SK-N-SH (cell line): Measurements from ENCODE around the gene SEMA4B. TPM values are rescaled to one million over a fixed set of nuclear protein-coding genes. Genes with fewer than 3 reads are reported as not detected.

ENCODE experiments used
- CTCF ChIA-PET: fragments of 300-600, 350-600 bp; formaldehyde crosslinking; extraction: SDS; loops from one replicate; lab custom pipeline; 2021; lab: Yijun Ruan, JAX
- POLR2A ChIA-PET: fragments of 350-600 bp; sonication (Branson Sonifier 250); formaldehyde crosslinking; extraction: SDS; loops from one replicate; lab custom pipeline; 2020; ENCODE audit warnings: antibody characterized with exemption, inconsistent platforms; lab: Yijun Ruan, JAX
- DNase-seq: peaks from one replicate; pipeline ENCODE4 v3.0.0; 2012
- H2AFZ ChIP-seq: fragments of 200-600 bp; sonication (generic); 2 replicates; pipeline ENCODE4 v1.8.1; 2016; ENCODE audit warnings: antibody characterized with exemption, mild to moderate bottlenecking, low read depth
- H3F3A ChIP-seq: fragments of 200-600 bp; sonication (generic); replicated peaks from 2 replicates; pipeline ENCODE3; 2016; ENCODE audit warnings: antibody characterized with exemption, mild to moderate bottlenecking; ENCODE audit not compliant: insufficient read depth
- H3K27ac ChIP-seq, 2 experiments: fragments of 200-500 bp in 1 of 2; fragments of 200-600 bp in 1 of 2; sonication (Bioruptor generic) in 1 of 2; sonication (generic), shearing (Covaris generic) in 1 of 2; 2 replicates each; pipeline versions ENCODE4 v1.5.1 to v1.6.1; 2014 to 2016; ENCODE audit warnings: low read depth in 2 of 2, inconsistent platforms in 1 of 2, low read length in 1 of 2, mild to moderate bottlenecking in 1 of 2, mixed read lengths in 1 of 2
- H3K27me3 ChIP-seq: fragments of 200-600 bp; sonication (generic), shearing (Covaris generic); 2 replicates; pipeline ENCODE4 v1.6.1; 2016; ENCODE audit warnings: mixed run types; ENCODE audit not compliant: insufficient read depth
- H3K36me3 ChIP-seq, 2 experiments: fragments of 200-500 bp in 1 of 2; fragments of 200-600 bp in 1 of 2; sonication (Bioruptor generic) in 1 of 2; sonication (generic) in 1 of 2; replicated peaks in 1 of 2; 2 replicates each; pipeline versions ENCODE3 to v1.5.1; 2014 to 2016; ENCODE audit warnings: low read length in 1 of 2, mild to moderate bottlenecking in 1 of 2; ENCODE audit not compliant: insufficient read depth in 2 of 2, control insufficient read depth in 1 of 2
- H3K4me1 ChIP-seq, 2 experiments: fragments of 200-500 bp in 1 of 2; fragments of 200-600 bp in 1 of 2; sonication (Bioruptor generic) in 1 of 2; sonication (generic), shearing (Covaris generic) in 1 of 2; 2 replicates each; pipeline versions ENCODE4 v1.5.1 to v1.6.1; 2014 to 2016; ENCODE audit warnings: low read depth in 1 of 2, low read length in 1 of 2, mixed run types in 1 of 2; ENCODE audit not compliant: insufficient read depth in 2 of 2, control insufficient read depth in 1 of 2
- H3K4me2 ChIP-seq: fragments of 200-600 bp; sonication (generic), shearing (Covaris generic); 2 replicates; pipeline ENCODE4 v1.6.1; 2017; ENCODE audit warnings: mixed run types
- H3K4me3 ChIP-seq, 2 experiments: fragments of 200-500 bp in 1 of 2; fragments of 200-600 bp in 1 of 2; sonication (Bioruptor generic) in 1 of 2; sonication (generic), shearing (Covaris generic) in 1 of 2; 2 replicates each; pipeline versions ENCODE4 v1.5.1 to v1.8.1; 2014 to 2016; ENCODE audit warnings: low read depth in 2 of 2, inconsistent platforms in 1 of 2, low read length in 1 of 2, mild to moderate bottlenecking in 1 of 2, mixed read lengths in 1 of 2, moderate library complexity in 1 of 2
- H3K79me2 ChIP-seq: fragments of 200-600 bp; sonication (generic); 2 replicates; pipeline ENCODE4 v1.8.1; 2017; ENCODE audit warnings: mild to moderate bottlenecking; ENCODE audit not compliant: insufficient read depth
- H3K9ac ChIP-seq: fragments of 200-600 bp; sonication (generic); 2 replicates; pipeline ENCODE4 v1.6.1; 2017; ENCODE audit warnings: mixed run types
- H3K9me2 ChIP-seq: fragments of 200-600 bp; sonication (generic); 2 replicates; pipeline ENCODE4 v1.6.1; 2017; ENCODE audit warnings: mixed run types
- H3K9me3 ChIP-seq: fragments of 200-600 bp; sonication (generic); 2 replicates; pipeline ENCODE4 v1.6.1; 2017; ENCODE audit warnings: mixed run types, mild to moderate bottlenecking, moderate library complexity
- H4K20me1 ChIP-seq: fragments of 200-600 bp; sonication (generic); 2 replicates; pipeline ENCODE4 v1.6.1; 2017; ENCODE audit warnings: mild to moderate bottlenecking, mixed run types; ENCODE audit not compliant: insufficient read depth
- CHD2 ChIP-seq: fragments of 150-350 bp; IDR thresholded peaks from 2 replicates; pipeline ENCODE4 v1.6.1; 2018; ENCODE audit warnings: low read length; ENCODE audit not compliant: partially characterized antibody
- ELF1 ChIP-seq: IDR thresholded peaks from 2 replicates; pipeline ENCODE4 v1.4.0; 2012
- EP300 ChIP-seq, 2 experiments: IDR thresholded peaks; 2 replicates each; pipeline versions ENCODE4 v1.4.0 to v1.6.1; 2012; ENCODE audit warnings: borderline replicate concordance in 1 of 2, low read depth in 1 of 2, low read length in 1 of 2
- JUND ChIP-seq: IDR thresholded peaks from 2 replicates; pipeline ENCODE4 v1.4.0; 2012
- MAX ChIP-seq: IDR thresholded peaks from 2 replicates; pipeline ENCODE4 v1.4.0; 2012; ENCODE audit warnings: low read depth
- MEF2A ChIP-seq: IDR thresholded peaks from 2 replicates; pipeline ENCODE4 v1.4.0; 2012; ENCODE audit warnings: low read depth, borderline replicate concordance
- NRF1 ChIP-seq: IDR thresholded peaks from 2 replicates; pipeline ENCODE4 v1.6.1; 2012; ENCODE audit warnings: low read depth, mild to moderate bottlenecking, low read length
- RAD21 ChIP-seq: IDR thresholded peaks from 2 replicates; pipeline ENCODE4 v1.6.1; 2012; ENCODE audit warnings: mild to moderate bottlenecking, low read length
- REST ChIP-seq: IDR thresholded peaks from 2 replicates; pipeline ENCODE4 v1.6.1; 2012; ENCODE audit warnings: mild to moderate bottlenecking, low read depth, low read length, moderate library complexity
- RFX5 ChIP-seq: IDR thresholded peaks from 2 replicates; pipeline ENCODE4 v1.6.1; 2012; ENCODE audit warnings: mild to moderate bottlenecking, improper control_type of control experiment, low read length
- RXRA ChIP-seq: IDR thresholded peaks from 2 replicates; pipeline ENCODE4 v1.4.0; 2012; ENCODE audit warnings: low read depth, mild to moderate bottlenecking, borderline replicate concordance
- TAF1 ChIP-seq: IDR thresholded peaks from 2 replicates; pipeline ENCODE4 v1.6.1; 2012; ENCODE audit warnings: low read depth, mild to moderate bottlenecking, low read length, moderate library complexity, borderline replicate concordance
- TCF12 ChIP-seq: IDR thresholded peaks from 2 replicates; pipeline ENCODE4 v1.4.0; 2012
- TEAD4 ChIP-seq: IDR thresholded peaks from 2 replicates; pipeline ENCODE4 v1.4.0; 2012; ENCODE audit warnings: mild to moderate bottlenecking, borderline replicate concordance; ENCODE audit not compliant: insufficient read depth
- YY1 ChIP-seq: IDR thresholded peaks from 2 replicates; pipeline ENCODE4 v1.4.0; 2012; ENCODE audit warnings: low read depth, mild to moderate bottlenecking
- WGBS: methylation state at CpG from one replicate; pipeline ENCODE4 v1.1.6; 2017; ENCODE audit warnings: low lambda C conversion rate; 5-methylcytosine and 5-hydroxymethylcytosine counted together
- polyA plus RNA-seq, 3 experiments: library from polyadenylated mRNA; depleted of rRNA; stranded (reverse); fragments of >200 nt; gene quantifications; 2 replicates each; pipeline ENCODE4 v1.2.3, GENCODE V29; 2012
- TF ChIP-seq, protein P1 (sequence below): IDR thresholded peaks from 2 replicates; pipeline ENCODE4; 2012
- TF ChIP-seq, protein P2 (sequence below): fragments of 150-350 bp; IDR thresholded peaks from 2 replicates; pipeline ENCODE4 v1.6.1; 2016; ENCODE audit warnings: mild to moderate bottlenecking, low read depth, low read length

Gene SEMA4B
- polyA plus RNA-seq, 1 of the 3 experiments (the other 2 are of a cell fraction) = 38.9 TPM

- CTCF ChIA-PET = interaction anchor here (0.9 to 5.4 kb wide), 10 partner anchors 11 to 236 kb away, joined by 3 to 35 read pairs (median 9); partner anchors contain the start of gene TTLL13
- peak overlapping the region; percentile 77 for H3K4me2 ChIP-seq
- no peaks in the 10 kb centered on the region for H3K9me3 ChIP-seq
- H3K4me3 ChIP-seq = 0 out of 4 replicates have a peak overlapping the region, but pooled peaks of 1 of the 2 experiments have one; percentile 74
- H3K27ac ChIP-seq = no peak overlapping the region
- no peaks in the 10 kb centered on the region for H3K27me3 ChIP-seq
- 88% methylated on average over 4 of the region's 13 CpGs for WGBS
- DNase-seq = no peak
- peaks cover 6 to 41% of the 10 kb centered on the region in 2 experiments for H3K36me3 ChIP-seq
- no peak overlapping the region for H2AFZ ChIP-seq
- no peak for TF ChIP-seq JUND
- no peak for TF ChIP-seq ELF1
- TF ChIP-seq EP300 (IDR thresholded peaks at IDR 0.05; ENCODE audit: borderline replicate concordance in 1 of 2, low read depth in 1 of 2, low read length in 1 of 2) = no peak
- TF ChIP-seq, protein P1, sequence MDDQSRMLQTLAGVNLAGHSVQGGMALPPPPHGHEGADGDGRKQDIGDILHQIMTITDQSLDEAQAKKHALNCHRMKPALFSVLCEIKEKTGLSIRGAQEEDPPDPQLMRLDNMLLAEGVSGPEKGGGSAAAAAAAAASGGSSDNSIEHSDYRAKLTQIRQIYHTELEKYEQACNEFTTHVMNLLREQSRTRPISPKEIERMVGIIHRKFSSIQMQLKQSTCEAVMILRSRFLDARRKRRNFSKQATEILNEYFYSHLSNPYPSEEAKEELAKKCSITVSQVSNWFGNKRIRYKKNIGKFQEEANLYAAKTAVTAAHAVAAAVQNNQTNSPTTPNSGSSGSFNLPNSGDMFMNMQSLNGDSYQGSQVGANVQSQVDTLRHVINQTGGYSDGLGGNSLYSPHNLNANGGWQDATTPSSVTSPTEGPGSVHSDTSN = no peak
- no peak for TF ChIP-seq NRF1
- no peak for TF ChIP-seq RAD21
- TF ChIP-seq RXRA = no peak
- TF ChIP-seq TEAD4 = no peak
- no peak for TF ChIP-seq TCF12
- TF ChIP-seq CHD2 = no peak
- TF ChIP-seq YY1 = no peak
- no peak for TF ChIP-seq RFX5
- no peak for TF ChIP-seq MEF2A
- TF ChIP-seq, protein P2, sequence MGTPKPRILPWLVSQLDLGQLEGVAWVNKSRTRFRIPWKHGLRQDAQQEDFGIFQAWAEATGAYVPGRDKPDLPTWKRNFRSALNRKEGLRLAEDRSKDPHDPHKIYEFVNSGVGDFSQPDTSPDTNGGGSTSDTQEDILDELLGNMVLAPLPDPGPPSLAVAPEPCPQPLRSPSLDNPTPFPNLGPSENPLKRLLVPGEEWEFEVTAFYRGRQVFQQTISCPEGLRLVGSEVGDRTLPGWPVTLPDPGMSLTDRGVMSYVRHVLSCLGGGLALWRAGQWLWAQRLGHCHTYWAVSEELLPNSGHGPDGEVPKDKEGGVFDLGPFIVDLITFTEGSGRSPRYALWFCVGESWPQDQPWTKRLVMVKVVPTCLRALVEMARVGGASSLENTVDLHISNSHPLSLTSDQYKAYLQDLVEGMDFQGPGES = no peak
- TF ChIP-seq REST = no peak
- TF ChIP-seq TAF1 = no peak
- TF ChIP-seq MAX = no peak
- H3K79me2 ChIP-seq = peaks cover 26% of the 10 kb centered on the region
- 0 out of 2 replicates have a peak overlapping the region, but pooled peaks have one; percentile 89 for H3K9ac ChIP-seq
- POLR2A ChIA-PET = interaction anchor here (1.3 to 2.5 kb wide), 3 partner anchors 58 to 130 kb away, joined by 3 to 10 read pairs (median 6); partner anchors contain the start of gene IDH2
- peaks cover 5 to 9% of the 10 kb centered on the region in 2 experiments; a peak in 2 of 4 replicates for H3K4me1 ChIP-seq
- H3F3A ChIP-seq = no peaks in the 10 kb centered on the region
- no peaks in the 10 kb centered on the region for H4K20me1 ChIP-seq
- no peaks in the 10 kb centered on the region for H3K9me2 ChIP-seq
Observed at GRCh38 chr15:90232196-90232595, 31.1 kb downstream of the SEMA4B start.
